NCI-H128 (cell line): Measurements from ENCODE around the gene SBNO2.
A peak's percentile ranks its signal among the peaks of the same experiment; 100 is the strongest.
"Not testable (repeated sequence)": the region's sequence is repeated elsewhere in the genome, so short reads cannot be mapped to it uniquely, and the experiment has no call there.

Experiments used
- DNase-seq: peaks from one replicate; lab custom pipeline; 2025; ENCODE audit not compliant: unreplicated experiment; lab: John Stamatoyannopoulos, UW

SBNO2 gene

GRCh38 chr19:1122021-1122971, 51.8 kb downstream of the SBNO2 start:
- no peak for DNase-seq

GRCh38 chr19:1121395-1121794, 52.7 kb downstream of the SBNO2 start:
- no peak for DNase-seq

GRCh38 chr19:1119475-1120217, 54.4 kb downstream of the SBNO2 start:
- no peak for DNase-seq

GRCh38 chr19:1118999-1119398, 55.1 kb downstream of the SBNO2 start:
- DNase-seq = no peak

GRCh38 chr19:1117654-1118053, 56.4 kb downstream of the SBNO2 start:
- DNase-seq = no peak

- no peak for DNase-seq
These were observed 57.1 kb downstream of the SBNO2 start for GRCh38 chr19:1116726-1117581.

- no peak for DNase-seq
These were observed 58.2 kb downstream of the SBNO2 start for GRCh38 chr19:1115646-1116420.

GRCh38 chr19:1114728-1115127, 59.3 kb downstream of the SBNO2 start:
- DNase-seq = not testable (repeated sequence)

GRCh38 chr19:1113986-1114483, 60.0 kb downstream of the SBNO2 start:
- no peak for DNase-seq

GRCh38 chr19:1113030-1113985, 60.8 kb downstream of the SBNO2 start:
- DNase-seq = peak; percentile 29

GRCh38 chr19:1112268-1113029, 61.6 kb downstream of the SBNO2 start:
- no peak for DNase-seq

- no peak for DNase-seq
These were observed 62.3 kb downstream of the SBNO2 start for GRCh38 chr19:1111641-1112267.

- DNase-seq = no peak
These were observed 63.0 kb downstream of the SBNO2 start for GRCh38 chr19:1110809-1111640.

- no peak for DNase-seq
These were observed 64.1 kb downstream of the SBNO2 start for GRCh38 chr19:1109697-1110671.

GRCh38 chr19:1109032-1109551, 65.0 kb downstream of the SBNO2 start:
- no peak for DNase-seq
